Fibroblast of upper back skin (primary cell): ENCODE measurements around the gene VPS26A.
"Not testable (repeated sequence)": the region's sequence is repeated elsewhere in the genome, so short reads cannot be mapped to it uniquely, and the experiment has no call there.

Experiments
- DNase-seq: peaks from one replicate; pipeline ENCODE4 v3.0.0-alpha.2; 2013

Gene VPS26A

DNA sequence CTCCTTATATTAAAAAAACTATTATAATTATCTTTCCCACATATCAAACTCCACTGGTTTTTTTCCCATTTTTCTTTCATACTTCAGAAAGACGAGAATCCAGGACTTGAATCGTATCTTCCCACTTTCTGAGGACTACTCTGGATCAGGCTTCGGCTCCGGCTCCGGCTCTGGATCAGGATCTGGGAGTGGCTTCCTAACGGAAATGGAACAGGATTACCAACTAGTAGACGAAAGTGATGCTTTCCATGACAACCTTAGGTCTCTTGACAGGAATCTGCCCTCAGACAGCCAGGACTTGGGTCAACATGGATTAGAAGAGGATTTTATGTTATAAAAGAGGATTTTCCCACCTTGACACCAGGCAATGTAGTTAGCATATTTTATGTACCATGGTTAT is 20.2 kb upstream of the VPS26A start:
- no peak for DNase-seq

DNA sequence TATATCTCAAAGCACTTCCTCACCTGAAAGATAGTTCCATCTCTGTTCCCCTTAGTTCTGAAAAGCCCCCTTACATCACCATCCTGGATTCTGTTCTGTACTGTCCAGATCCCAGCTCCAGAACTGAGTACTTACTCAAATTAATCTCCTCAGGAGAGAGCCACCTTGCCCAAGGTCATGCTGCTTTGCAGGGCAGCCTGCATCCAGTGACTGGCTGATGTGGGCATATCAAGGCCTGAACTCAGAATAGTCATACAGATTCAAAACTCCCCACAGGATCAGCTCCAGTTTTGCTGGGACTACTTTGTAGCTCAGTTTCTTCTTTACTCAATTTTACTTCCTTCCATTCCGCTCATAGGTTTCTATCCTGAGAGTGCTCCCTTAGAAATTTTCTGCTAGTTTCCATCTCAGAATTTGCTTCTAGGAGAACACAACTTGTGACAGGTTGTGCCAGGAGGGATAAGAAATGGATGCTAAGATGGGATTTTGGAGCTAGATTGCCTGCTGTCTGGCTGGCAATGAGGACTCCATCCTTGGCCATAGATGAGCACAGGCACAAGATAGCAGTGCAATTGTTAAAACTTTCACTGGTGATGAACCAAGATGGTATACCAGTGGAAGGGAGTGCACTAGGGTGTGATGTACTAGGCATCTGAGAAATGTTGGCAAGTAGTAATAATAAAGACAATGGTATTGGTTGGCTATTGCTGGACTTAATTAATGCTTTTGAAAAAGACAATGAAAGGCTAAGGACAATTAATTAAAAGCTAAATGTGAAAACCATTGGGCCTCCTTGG is 18.8 kb upstream of the VPS26A start:
- DNase-seq, result no peak

DNA sequence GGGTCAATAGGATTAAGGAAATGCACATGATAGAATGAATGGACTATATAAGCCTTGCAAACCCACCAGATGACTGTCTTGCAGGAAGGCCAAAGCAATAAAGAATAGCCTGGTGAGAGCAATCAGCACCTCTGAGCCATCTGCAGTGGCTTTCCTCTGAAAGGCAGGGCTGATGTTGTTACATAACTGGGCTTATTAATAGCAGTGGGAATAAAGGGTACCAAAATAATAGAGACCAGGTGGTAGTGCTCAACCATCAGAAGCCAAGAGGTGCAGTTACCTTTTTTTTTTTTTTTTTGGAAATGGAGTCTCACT is 16.8 kb upstream of the VPS26A start:
- DNase-seq, result no peak

DNA sequence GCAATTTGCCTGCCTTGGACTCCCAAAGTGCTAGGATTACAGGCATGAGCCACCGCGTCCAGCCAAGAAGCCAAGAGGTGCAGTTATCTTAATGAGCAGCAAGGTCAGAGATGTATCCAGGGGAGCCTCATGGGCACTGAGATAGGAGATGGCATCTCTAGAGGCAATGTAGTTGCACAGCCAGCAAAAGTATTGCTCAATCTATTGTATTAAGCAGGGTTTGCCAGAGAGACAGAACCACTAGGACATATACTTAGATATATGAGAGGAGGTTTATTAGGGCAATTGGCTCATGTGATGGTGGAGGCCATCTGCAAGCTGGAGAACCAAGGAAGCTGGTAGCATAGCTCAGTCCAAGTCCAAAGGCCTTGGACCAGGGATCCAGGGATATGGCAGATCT is 16.3 kb upstream of the VPS26A start:
- DNase-seq, result no peak

DNA sequence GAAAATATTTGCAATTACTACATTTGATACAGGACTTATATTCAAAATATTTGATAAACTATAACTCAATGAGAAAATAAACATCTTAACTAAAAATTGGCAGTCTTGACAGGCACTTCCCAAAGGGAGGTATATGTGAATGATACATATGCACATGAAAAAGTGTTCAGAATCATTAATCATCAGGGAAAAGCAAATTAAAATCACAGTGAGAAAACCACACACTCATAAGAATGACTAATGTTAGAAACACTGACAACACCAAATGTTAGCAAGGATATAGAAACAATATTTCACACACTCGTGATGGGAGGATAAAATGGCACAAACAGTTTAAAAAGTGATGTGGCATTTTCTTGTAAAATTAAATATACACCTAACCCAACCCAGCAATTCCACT is 4.1 kb upstream of the VPS26A start:
- no peak for DNase-seq

DNA sequence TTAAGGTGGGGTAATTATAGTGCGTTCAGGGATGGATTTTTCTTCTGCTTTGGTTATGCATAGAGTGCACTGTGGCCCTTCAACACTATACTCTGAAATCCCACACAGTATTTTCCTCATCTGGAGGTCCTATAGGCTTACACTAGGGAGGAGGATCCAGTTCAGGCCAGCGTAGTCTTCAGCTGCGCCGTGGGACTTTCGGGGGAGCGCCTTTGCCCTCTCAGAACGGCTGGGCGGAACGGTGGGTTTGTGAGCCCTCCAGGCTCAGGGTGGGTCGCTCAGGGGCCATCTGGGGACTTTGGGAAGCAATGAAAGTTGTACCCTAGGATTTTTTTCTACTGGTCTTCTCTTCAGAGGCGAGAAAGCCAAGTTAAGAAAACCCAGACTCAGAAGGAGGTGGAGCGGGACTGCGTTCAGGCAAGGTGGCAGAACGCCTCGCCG is 652 bp upstream of the VPS26A start:
- DNase-seq, result peak; percentile 68

DNA sequence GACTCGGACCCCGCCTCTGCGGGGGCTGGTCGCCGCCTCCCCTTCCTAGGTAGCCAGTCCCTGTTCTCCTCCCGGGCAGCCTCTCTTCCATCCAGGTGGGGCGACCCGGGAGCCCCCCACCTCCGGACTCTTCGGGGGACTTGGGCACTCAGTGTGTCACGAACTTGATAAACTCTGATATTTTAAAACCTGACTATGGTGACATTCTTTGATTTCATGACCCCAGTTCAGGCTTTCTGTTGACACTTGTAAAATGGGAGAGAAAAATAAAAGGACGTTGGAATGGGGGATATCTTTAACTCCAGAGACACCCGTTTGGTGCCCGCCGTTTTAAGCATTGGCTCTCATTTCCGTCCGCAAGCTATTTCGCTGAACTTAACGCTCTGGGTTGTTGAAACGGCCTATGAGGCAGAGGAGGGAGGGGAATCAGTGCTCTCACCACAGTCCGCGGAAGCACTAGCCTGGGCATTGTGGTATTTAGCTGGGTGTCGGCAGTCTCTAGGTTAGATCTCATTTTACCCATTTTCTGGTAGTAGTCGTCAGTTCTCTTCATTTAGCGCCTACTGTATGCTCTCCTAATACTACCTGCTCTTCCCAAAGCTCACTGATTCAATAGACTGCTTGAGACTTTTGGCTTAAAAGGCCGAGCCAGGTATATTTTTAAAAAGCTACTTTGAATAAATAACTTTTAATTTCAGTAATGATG is 738 bp downstream of the VPS26A start:
- peak; percentile 40 for DNase-seq

DNA sequence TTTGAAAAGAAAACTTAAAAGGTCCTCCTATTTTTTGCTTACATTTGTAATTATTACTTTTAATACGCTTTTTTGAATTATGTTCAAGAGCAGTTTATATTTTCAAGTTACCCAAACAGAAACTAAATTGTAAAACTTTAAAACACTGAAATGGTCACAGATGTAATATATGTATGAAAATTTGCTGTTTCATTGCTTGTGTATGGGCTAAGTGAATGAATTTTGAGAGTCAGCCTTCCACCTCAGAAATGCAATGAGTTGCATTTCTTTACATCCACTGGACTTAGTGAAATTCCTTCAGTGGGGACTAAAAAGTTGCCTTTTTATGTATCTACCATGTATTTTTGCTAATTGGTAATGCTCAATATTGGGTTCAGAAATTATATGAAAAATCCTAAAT is 1.6 kb downstream of the VPS26A start:
- DNase-seq, result no peak

DNA sequence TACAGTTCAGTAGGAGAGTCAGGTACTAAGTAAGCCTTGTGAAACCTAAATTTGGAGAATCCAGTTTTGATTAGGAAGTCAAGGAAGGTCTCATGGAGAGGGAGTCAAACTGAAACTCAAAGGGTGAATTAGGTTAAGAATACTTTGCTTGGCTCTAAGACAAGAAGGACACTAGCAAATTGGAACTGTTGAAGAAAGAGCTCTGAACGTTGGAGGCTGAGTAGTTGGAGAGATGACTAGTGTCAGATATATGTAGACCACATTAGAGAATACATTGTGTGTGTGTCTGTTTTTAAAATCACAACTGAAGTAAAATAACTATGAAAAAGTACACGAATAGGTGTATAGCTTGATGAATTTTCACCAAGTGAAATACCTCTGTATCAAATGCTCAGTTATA is 6.3 kb downstream of the VPS26A start:
- peak; percentile 4 for DNase-seq

DNA sequence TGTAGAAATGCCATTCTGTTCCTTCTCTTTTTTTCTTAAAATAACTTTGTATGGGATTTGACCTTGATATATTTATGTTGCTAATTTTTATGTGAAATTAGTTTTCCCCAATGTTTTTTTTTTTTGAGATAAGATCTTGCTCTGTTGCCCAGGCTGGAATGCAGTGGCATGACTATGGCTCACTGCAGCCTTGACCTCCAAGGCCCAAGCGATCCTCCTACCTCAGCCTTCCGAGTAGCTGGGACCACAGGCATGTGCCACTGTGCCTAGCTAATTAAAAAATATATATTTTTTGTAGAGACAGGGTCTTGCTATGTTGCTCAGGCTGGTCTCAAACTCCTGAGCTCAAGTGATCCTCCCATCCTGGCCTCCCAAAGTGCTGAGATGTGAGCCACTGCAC is 16.0 kb downstream of the VPS26A start:
- DNase-seq, result no peak

DNA sequence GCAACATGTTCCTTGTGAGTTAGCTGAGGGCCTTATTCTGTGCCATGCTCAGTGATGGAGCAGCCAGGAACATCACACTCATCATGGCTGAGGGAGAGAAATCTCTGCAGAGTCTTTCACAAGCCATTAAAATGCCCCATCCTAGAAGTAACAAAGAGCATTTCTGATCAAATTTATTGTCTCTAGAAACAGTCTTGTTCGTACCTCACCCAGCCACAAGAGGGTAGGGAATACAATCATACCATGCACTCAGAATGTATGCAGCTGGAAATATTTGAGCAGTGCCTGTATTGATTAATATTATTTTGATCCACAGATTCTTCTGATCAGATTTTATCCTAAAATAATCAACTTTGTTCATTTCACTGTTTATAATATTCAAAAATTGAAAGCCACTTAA is 17.3 kb downstream of the VPS26A start:
- no peak for DNase-seq

DNA sequence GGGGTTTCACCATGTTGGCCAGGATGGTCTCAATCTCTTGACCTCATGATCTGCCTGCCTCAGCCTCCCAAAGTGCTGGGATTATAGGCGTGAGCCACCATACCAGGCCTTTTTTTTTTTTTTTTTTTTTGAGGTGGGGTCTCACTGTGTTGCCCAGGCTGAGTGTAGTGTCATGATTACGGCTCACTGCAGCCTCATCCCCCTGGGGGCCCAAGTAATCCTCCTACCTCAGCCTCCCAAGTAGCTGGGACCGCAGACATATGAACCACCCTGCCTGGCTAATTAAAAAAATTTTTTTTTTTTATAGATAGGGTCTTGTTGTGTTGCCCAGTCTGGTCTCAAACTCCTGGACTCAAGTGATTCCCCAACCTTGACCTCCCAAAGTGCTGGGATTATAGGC is 18.1 kb downstream of the VPS26A start:
- not testable (repeated sequence) for DNase-seq

DNA sequence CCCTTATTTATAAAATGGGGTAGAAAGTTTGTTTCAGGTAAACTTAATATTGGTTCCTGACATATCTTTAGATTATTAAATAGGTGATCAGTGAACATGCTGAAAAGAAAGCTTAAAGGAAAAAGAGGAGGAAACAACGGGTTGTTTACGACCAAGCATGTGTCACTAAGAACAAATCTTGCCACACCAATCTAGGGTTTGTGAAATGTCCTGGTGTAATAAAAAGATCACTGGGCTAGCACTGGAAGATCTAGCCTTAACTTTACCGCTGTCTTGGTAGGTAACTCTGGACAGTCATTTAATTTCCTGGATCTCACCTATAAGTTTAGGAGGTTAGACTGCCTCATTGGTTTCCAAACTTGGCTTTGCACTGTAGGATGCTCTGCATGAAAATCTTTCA is 19.0 kb downstream of the VPS26A start:
- no peak for DNase-seq

DNA sequence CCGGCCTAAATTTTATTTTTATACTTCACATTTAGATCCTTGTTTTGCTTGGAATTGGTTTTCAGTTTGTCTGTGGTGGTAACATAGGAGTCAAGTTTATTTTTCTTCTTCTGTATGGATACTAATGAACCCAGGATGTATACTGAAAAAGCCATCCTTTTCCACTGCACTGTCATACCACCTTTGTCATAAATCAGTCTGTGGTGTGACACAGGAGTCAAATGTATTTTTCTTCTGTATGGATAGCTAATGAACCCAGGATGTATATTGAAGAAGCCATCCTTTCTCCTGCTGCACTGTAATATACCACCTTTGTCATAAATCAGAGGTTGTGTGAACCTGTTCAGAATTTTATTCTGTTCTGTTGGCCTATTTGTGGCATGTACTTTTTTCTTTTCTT is 21.4 kb downstream of the VPS26A start:
- DNase-seq, result no peak

DNA sequence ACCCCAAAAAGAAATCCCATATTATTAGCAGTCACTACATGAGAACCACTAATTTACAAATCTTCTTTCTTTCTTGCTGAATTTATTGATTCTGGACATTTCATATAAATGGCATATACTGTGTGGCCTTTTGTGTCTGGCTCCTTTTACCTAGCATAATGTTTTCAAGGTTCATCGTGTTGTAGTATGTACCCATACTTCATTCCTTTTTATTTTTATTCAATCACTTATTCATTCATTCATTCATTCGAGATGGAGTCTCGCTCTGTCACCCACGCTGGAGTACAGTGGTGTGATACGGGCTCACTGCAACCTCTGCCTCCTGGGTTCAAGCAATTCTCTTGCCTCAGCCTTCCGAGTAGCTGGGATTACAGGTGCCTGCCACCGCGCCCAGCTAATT is 21.9 kb downstream of the VPS26A start:
- DNase-seq, result no peak

DNA sequence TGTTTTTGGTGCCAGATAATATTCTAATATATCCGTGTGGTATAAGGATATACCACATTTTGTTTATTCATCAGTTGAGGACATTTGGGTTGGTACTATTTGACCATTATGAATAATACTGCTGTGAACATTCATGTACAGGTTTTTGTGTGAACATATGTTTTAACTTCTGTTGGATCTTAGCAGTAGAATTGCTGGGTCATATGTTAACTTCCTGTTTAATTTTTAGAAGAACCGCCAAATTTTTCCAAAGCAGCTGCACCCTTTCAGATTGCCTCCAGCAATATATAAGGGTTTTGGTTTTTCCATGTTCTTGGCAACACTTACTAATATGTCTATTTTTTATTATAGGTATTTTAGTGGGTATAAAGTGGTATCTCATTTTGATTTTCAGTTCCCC is 22.8 kb downstream of the VPS26A start:
- no peak for DNase-seq

DNA sequence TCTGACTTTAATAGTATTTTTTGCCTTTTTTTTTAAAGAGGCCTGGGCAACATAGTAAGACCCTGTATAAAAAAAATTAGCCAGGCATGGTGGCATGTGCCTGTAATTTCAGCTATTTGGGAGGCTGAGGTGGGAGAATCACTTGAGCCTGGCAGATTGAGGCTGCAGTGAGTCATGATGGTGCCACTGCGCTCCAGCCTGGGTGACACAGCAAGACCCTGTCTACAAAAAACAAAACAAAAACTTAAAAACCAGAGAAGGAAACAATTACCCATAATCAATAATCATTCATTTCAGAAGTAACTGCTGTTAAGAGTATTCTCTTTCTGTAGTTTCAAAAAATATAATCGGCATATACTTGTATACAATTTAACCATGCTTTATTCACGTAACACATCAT is 28.0 kb downstream of the VPS26A start:
- no peak for DNase-seq

DNA sequence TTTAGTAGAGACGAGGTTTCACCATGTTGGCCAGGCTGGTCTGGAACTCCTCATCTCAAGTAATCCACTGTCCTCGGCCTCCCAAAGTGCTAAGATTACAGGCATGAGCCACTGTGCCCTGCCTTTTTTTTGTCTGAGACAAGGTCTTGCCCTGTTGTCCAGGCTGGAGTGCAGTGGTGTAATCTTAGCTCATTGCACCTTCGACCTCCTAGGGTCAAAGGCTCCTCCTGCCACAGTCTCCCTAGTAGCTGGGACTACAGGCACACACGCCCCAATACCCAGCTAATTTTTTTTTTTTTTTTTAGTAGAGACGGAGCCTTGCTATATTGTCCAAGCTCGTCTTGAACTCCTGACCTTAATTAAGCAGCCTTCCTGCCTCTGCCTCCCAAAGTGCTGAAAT is 29.2 kb downstream of the VPS26A start:
- no peak for DNase-seq

DNA sequence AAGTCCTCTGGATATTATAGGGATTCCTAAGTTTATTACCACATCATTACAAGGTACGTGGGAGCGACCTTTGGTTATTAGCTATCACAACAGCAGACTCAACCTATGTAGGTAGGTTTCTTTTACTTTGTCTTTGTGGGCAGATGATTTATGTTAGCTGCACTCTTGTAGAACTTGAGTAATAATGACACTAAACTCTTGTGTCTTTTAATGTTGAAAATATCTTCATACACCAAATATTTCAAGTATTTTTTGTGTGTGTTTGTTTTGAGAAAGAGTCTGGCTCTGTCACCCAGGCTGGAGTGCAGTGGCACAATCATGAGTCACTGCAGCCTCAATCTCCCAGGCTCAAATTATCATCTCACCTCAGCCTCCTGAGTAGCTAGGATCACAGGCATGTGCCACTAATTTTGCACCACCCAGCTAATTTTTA is 36.8 kb downstream of the VPS26A start:
- peak; percentile 8 for DNase-seq

DNA sequence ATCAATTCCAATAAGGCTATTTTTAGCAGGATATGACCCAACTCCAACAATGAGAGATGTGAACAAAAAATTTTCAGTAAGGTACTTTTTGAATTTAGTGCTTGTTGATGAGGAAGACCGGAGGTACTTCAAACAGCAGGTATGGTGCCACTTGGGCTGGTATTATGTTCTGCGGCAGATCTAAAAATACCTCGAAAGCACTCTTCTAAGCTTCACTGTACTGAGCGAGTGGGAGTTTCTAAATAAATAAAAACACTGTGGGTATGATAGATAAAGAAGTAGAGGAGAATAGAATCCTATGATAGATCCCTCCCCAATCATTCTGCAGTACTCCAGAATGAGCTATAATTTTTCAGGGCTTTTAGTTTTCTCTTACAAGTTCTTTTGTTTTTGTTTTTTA is 44.5 kb downstream of the VPS26A start:
- no peak for DNase-seq

DNA sequence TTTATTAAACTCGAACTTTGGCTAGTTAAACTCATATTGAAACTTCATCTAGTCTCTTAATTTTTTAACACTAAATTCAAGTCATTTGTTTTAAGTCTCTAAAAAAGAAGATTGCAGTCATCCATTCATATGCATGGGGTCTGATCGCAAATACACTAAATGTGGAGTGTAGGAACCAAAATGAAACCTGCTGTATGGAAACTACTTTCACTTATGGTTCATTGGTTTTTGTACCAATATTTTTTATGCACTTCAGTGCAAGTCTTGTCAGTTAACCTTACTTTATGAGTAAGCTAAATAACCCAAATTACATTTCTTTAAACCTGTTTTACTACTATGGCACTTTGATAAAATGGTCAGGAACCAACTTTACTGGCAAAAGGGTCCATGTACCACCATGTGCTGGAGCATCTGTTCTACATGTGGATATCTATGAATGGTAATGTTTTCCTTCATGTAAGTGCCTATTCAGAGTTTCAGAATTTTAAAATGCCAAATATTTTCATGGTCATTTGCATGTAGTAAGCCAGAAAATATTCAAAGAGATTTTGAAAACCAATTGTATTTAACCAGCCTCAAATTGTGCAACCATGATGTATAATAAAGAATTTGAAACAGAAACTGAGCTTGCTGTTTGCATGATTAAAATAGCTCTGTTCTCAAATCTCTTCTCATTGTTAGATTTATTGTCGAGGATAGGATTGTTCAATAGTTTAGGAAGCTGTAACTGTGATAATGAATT is 48.4 kb downstream of the VPS26A start:
- DNase-seq, result no peak

DNA sequence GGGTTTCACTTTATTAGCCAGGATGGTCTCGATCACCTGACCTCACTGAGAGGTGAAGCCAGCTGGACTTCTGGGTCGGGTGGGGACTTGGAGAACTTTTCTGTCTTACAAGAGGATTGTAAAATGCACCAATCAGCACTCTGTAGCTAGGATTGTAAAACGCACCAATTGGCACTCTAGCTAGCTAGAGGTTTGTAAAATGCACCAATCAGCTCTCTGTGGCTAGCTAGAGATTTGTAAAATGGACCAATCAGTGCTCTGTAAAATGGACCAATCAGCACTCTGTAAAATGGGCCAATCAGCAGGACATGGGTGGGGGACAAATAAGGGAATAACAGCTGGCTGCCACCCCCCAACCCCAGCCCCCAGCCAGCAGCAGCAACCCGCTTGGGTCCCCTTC is 51.3 kb downstream of the VPS26A start:
- not testable (repeated sequence) for DNase-seq

DNA sequence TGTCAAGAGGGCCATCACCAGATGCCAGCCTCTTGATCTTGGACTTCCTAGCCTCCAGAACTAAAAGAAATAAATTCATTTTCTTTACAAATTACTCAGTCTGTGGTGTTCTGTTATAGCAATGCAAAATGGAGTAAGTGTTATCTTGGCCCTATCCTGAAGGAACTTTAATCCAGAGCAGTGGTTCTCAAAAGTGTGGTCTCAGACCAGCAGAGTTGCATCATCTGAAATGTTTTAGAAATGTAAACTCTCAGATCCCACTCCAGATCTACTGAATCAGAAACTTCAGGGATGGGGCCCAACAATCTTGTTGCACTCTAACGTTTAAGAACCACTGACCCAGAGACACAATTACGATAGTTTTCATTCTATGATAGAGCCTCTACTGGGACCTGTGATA is 52.8 kb downstream of the VPS26A start:
- DNase-seq, result no peak

DNA sequence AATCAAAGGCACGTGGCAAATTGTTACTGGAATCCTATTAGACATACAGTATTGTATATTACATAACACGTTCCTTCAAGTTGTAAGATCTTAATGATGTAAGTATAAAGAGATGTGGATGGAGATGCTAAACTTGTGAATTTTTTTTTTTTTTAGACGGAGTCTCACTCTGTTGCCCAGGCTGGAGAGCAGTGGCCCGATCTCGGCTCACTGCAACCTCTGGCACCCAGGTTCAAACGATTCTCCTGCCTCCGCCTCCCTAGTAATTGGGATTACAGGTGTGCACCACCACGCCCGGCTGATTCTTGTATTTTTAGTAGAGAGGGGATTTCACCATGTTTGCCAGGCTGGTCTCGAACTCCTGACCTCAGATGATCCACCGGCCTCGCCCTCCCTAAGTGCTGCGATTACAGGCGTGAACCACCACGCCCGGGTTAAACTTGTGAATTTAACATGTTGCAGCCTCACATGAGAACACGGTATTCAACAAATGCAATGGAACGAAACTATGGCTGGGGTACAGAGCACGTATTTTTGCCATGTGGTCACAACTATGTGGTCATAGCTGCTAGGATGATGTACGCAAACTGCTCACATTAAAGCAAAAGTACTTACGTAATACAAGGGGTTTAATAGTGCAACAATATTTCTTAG is 55.2 kb downstream of the VPS26A start:
- DNase-seq, result no peak
